Hematopoietic multipotent progenitor cell (in vitro differentiated cells): Measurements from ENCODE around the gene CA7. TPM values are rescaled to one million over a fixed set of nuclear protein-coding genes. Genes with fewer than 3 reads are reported as not detected.

ENCODE experiments used
- DNase-seq, 3 donors: peaks; one replicate each; pipeline ENCODE4 v3.0.0-alpha.2; 2011 to 2015; ENCODE audit warnings: low read depth in 2 of 3, low spot score in 2 of 3
- total RNA-seq: library from RNA; depleted of rRNA; stranded (reverse); fragments of >200 nt; gene quantifications from one replicate; pipeline ENCODE4 v1.2.3, GENCODE V29; 2012

CA7 gene
- total RNA-seq, 1 donor, result under 0.01 TPM

- DNase-seq, result no peak
These were observed 28.3 kb downstream of the CA7 start for GRCh38 chr16:66872559-66872942.

- peak; percentile 74 to 100 (median 99) for DNase-seq
These were observed 28.9 kb downstream of the CA7 start for GRCh38 chr16:66872943-66873684.

- DNase-seq, result no peak
These were observed 29.5 kb downstream of the CA7 start for GRCh38 chr16:66873685-66874055.

- peak in 1 of 3 donors; percentile 20 for DNase-seq
These were observed 30.0 kb downstream of the CA7 start for GRCh38 chr16:66874079-66874775.

- DNase-seq, result peak in 2 of 3 donors; percentile 56 to 62
These were observed 33.9 kb downstream of the CA7 start for GRCh38 chr16:66878067-66878466.

GRCh38 chr16:66880288-66881013, 36.2 kb downstream of the CA7 start, which contains the start of gene PDP2:
TSS of gene PDP2 (plus strand) at chr16:66880515. CDS start at chr16:66884285, 3,770 bp downstream.
- DNase-seq, result peak; percentile 74 to 94 (median 91)

- no peak for DNase-seq
These were observed 36.8 kb downstream of the CA7 start for GRCh38 chr16:66881014-66881417.

GRCh38 chr16:66881560-66881959, 37.3 kb downstream of the CA7 start:
- DNase-seq, result no peak

- DNase-seq, result no peak
These were observed 37.8 kb downstream of the CA7 start for GRCh38 chr16:66881964-66882508.

GRCh38 chr16:66882702-66883101, 38.5 kb downstream of the CA7 start:
- no peak for DNase-seq

GRCh38 chr16:66885491-66885890, 41.3 kb downstream of the CA7 start:
- DNase-seq, result no peak

GRCh38 chr16:66886321-66886720, 42.1 kb downstream of the CA7 start:
- DNase-seq, result no peak

GRCh38 chr16:66886914-66887313, 42.7 kb downstream of the CA7 start:
- DNase-seq, result no peak

GRCh38 chr16:66888647-66889615, 44.7 kb downstream of the CA7 start:
- DNase-seq, result no peak

GRCh38 chr16:66889622-66890021, 45.4 kb downstream of the CA7 start:
- no peak for DNase-seq

- DNase-seq, result no peak
These were observed 46.6 kb downstream of the CA7 start for GRCh38 chr16:66890799-66891198.

- no peak for DNase-seq
These were observed 47.1 kb downstream of the CA7 start for GRCh38 chr16:66891360-66891759.

- no peak for DNase-seq
These were observed 47.6 kb downstream of the CA7 start for GRCh38 chr16:66891797-66892196.

GRCh38 chr16:66894055-66894454, 49.8 kb downstream of the CA7 start:
- no peak for DNase-seq
